IMR-90 (cell line): ENCODE data around the gene STX16. TPM values are rescaled to one million over a fixed set of nuclear protein-coding genes. Genes with fewer than 3 reads are reported as not detected.

Source experiments
- ATAC-seq: fragments of 200-7000 bp; cut with Tn5 transposase; 2 replicates; pipeline ENCODE4 v1.9.1; 2020; ENCODE audit warnings: low read depth, mild to moderate bottlenecking, moderate library complexity
- BruUV-seq: library from RNA; stranded (reverse); fragments of 400-500 nt; replicated peaks from 2 replicates; lab custom pipeline; 2021; lab: Mats Ljungman, UMichigan
- CTCF ChIA-PET: fragments of 300-600 bp; formaldehyde crosslinking; extraction: SDS; loops from one replicate; lab custom pipeline; 2021; ENCODE audit warnings: antibody characterized with exemption; lab: Yijun Ruan, JAX
- POLR2A ChIA-PET: fragments of 300-600 bp; sonication (Branson Sonifier 250); formaldehyde crosslinking; loops from one replicate; lab custom pipeline; 2022; ENCODE audit warnings: antibody characterized with exemption; ENCODE audit not compliant: unreplicated experiment; lab: Charles Lee
- DNase-seq: peaks from one replicate; pipeline ENCODE4 v3.0.0; 2013
- H2AFZ ChIP-seq: replicated peaks from 2 replicates; pipeline ENCODE3; 2013; ENCODE audit warnings: low read length, mild to moderate bottlenecking; ENCODE audit not compliant: poor library complexity
- H2AK5ac ChIP-seq: 2 replicates; pipeline ENCODE4 v1.6.1; 2013; ENCODE audit warnings: low read depth, low read length, inconsistent platforms
- H2AK9ac ChIP-seq: replicated peaks from 2 replicates; pipeline ENCODE3; 2013; ENCODE audit warnings: mild to moderate bottlenecking, low read depth, low read length, moderate library complexity; ENCODE audit not compliant: poor library complexity
- H2BK120ac ChIP-seq: 2 replicates; pipeline ENCODE4 v1.6.1; 2013; ENCODE audit warnings: low read depth, low read length, inconsistent platforms
- H2BK15ac ChIP-seq: 3 replicates; pipeline ENCODE4 v1.6.1; 2013; ENCODE audit warnings: low read depth, low read length, inconsistent platforms
- H2BK20ac ChIP-seq: 2 replicates; pipeline ENCODE4 v1.6.1; 2013; ENCODE audit warnings: low read depth, mild to moderate bottlenecking, inconsistent platforms, low read length, moderate library complexity
- H2BK5ac ChIP-seq: 2 replicates; pipeline ENCODE4 v1.6.1; 2013; ENCODE audit warnings: mild to moderate bottlenecking, low read depth, low read length, inconsistent platforms; ENCODE audit not compliant: poor library complexity, severe bottlenecking
- H3K14ac ChIP-seq: replicated peaks from 2 replicates; pipeline ENCODE4 v1.6.1; 2013; ENCODE audit warnings: low read depth, low read length, inconsistent platforms
- H3K18ac ChIP-seq: 2 replicates; pipeline ENCODE4 v1.6.1; 2013; ENCODE audit warnings: low read depth, low read length, control low read depth
- H3K23ac ChIP-seq: 2 replicates; pipeline ENCODE4 v1.6.1; 2013; ENCODE audit warnings: low read depth, low read length, inconsistent platforms
- H3K27ac ChIP-seq: 2 replicates; pipeline ENCODE4 v1.5.1; 2013; ENCODE audit warnings: mild to moderate bottlenecking, control low read depth, low read length; ENCODE audit not compliant: insufficient read depth
- H3K27me3 ChIP-seq: 2 replicates; pipeline ENCODE4 v1.6.1; 2013; ENCODE audit warnings: low read length; ENCODE audit not compliant: control insufficient read depth, insufficient read depth
- H3K36me3 ChIP-seq: 2 replicates; pipeline ENCODE4 v1.6.1; 2013; ENCODE audit warnings: low read length, mixed read lengths; ENCODE audit not compliant: control insufficient read depth, insufficient read depth
- H3K4ac ChIP-seq: 2 replicates; pipeline ENCODE4 v1.6.1; 2013; ENCODE audit warnings: low read depth, low read length, inconsistent platforms
- H3K4me1 ChIP-seq: 2 replicates; pipeline ENCODE4 v1.6.1; 2013; ENCODE audit warnings: low read length, mixed read lengths; ENCODE audit not compliant: control insufficient read depth, insufficient read depth
- H3K4me2 ChIP-seq: 2 replicates; pipeline ENCODE4 v1.6.1; 2013; ENCODE audit warnings: low read depth, mild to moderate bottlenecking, control low read depth, low read length, moderate library complexity
- H3K4me3 ChIP-seq: 2 replicates; pipeline ENCODE4 v1.5.1; 2013; ENCODE audit warnings: low read depth, mild to moderate bottlenecking, control low read depth, low read length, moderate library complexity; ENCODE audit not compliant: insufficient read depth
- H3K56ac ChIP-seq: 2 replicates; pipeline ENCODE4 v1.6.1; 2013; ENCODE audit warnings: low read length, inconsistent platforms; ENCODE audit not compliant: insufficient read depth; ENCODE audit errors: extremely low read depth
- H3K79me1 ChIP-seq, 2 experiments: 2 replicates each; pipeline ENCODE4 v1.6.1; 2013; ENCODE audit warnings: low read length in 2 of 2, inconsistent platforms in 1 of 2, low read depth in 1 of 2
- H3K9ac ChIP-seq: 2 replicates; pipeline ENCODE4 v1.6.1; 2013; ENCODE audit warnings: low read depth, low read length, control low read depth
- H3K9me1 ChIP-seq: 2 replicates; pipeline ENCODE4 v1.6.1; 2013; ENCODE audit warnings: low read length, inconsistent platforms; ENCODE audit not compliant: insufficient read depth
- H3K9me3 ChIP-seq: 2 replicates; pipeline ENCODE4 v1.6.1; 2013; ENCODE audit warnings: low read length; ENCODE audit not compliant: control insufficient read depth, insufficient read depth
- H4K20me1 ChIP-seq: 2 replicates; pipeline ENCODE4 v1.6.1; 2013; ENCODE audit warnings: low read length, inconsistent platforms; ENCODE audit not compliant: insufficient read depth
- H4K5ac ChIP-seq: 2 replicates; pipeline ENCODE4 v1.6.1; 2013; ENCODE audit warnings: mild to moderate bottlenecking, low read depth, low read length, control low read depth
- H4K8ac ChIP-seq, 2 experiments: 2 replicates each; pipeline ENCODE4 v1.6.1; 2013; ENCODE audit warnings: low read depth in 2 of 2, low read length in 2 of 2, control low read depth in 1 of 2, inconsistent platforms in 1 of 2
- H4K91ac ChIP-seq: 2 replicates; pipeline ENCODE4 v1.6.1; 2013; ENCODE audit warnings: low read depth, low read length, inconsistent platforms; ENCODE audit not compliant: insufficient read depth
- BHLHE40 ChIP-seq: fragments of 150-350 bp; IDR thresholded peaks from 2 replicates; pipeline ENCODE4 v1.6.1; 2016; ENCODE audit warnings: mild to moderate bottlenecking, low read depth, low read length
- CEBPB ChIP-seq: IDR thresholded peaks from 2 replicates; pipeline ENCODE4 v1.6.1; 2012; ENCODE audit warnings: low read depth, low read length, improper control_type of control experiment
- CHD1 ChIP-seq: IDR thresholded peaks from 2 replicates; pipeline ENCODE4 v1.6.1; 2012; ENCODE audit warnings: low read depth, low read length, improper control_type of control experiment
- CTCF ChIP-seq: conservative IDR thresholded peaks from 2 replicates; pipeline ENCODE4 v1.5.1; 2012; ENCODE audit warnings: mild to moderate bottlenecking, low read depth, low read length, improper control_type of control experiment
- FOS ChIP-seq: fragments of 150-350 bp; IDR thresholded peaks from 2 replicates; pipeline ENCODE4 v1.6.1; 2016; ENCODE audit warnings: low read depth, low read length
- MAFK ChIP-seq: IDR thresholded peaks from 2 replicates; pipeline ENCODE4 v1.6.1; 2012; ENCODE audit warnings: low read depth, low read length, improper control_type of control experiment
- MAZ ChIP-seq: IDR thresholded peaks from 2 replicates; pipeline ENCODE4 v1.6.1; 2012; ENCODE audit warnings: low read depth, mild to moderate bottlenecking, low read length, improper control_type of control experiment, moderate library complexity, borderline replicate concordance
- MXI1 ChIP-seq: IDR thresholded peaks from 2 replicates; pipeline ENCODE4 v1.6.1; 2012; ENCODE audit warnings: low read depth, mild to moderate bottlenecking, low read length, moderate library complexity, borderline replicate concordance
- NFE2L2 ChIP-seq: fragments of 150-350 bp; IDR thresholded peaks from 2 replicates; pipeline ENCODE4 v1.6.1; 2016; ENCODE audit warnings: low read depth, mild to moderate bottlenecking, low read length
- POLR2A ChIP-seq: IDR thresholded peaks from 2 replicates; pipeline ENCODE4 v1.6.1; 2012; ENCODE audit warnings: mild to moderate bottlenecking, low read depth, low read length
- RAD21 ChIP-seq: IDR thresholded peaks from 2 replicates; pipeline ENCODE4 v1.6.1; 2012; ENCODE audit warnings: low read length, improper control_type of control experiment
- RCOR1 ChIP-seq: IDR thresholded peaks from 2 replicates; pipeline ENCODE4 v1.6.1; 2012; ENCODE audit warnings: mild to moderate bottlenecking, low read length, improper control_type of control experiment; ENCODE audit not compliant: insufficient replicate concordance
- RFX5 ChIP-seq: IDR thresholded peaks from 2 replicates; pipeline ENCODE4 v1.8.0; 2012; ENCODE audit warnings: low read depth, mild to moderate bottlenecking, low read length, moderate library complexity
- SMC3 ChIP-seq: fragments of 150-350 bp; IDR thresholded peaks from 2 replicates; pipeline ENCODE4 v1.6.1; 2016; ENCODE audit warnings: low read depth, mild to moderate bottlenecking, antibody characterized with exemption, low read length, moderate library complexity
- WGBS, 2 experiments: methylation state at CpG; one replicate each; pipeline versions ENCODE4 v1.1.5 to v1.1.7; 2013; ENCODE audit warnings: missing lambda C conversion rate in 2 of 2; ENCODE audit not compliant: insufficient read length in 1 of 2; ENCODE audit errors: extremely low coverage in 2 of 2; 5-methylcytosine and 5-hydroxymethylcytosine counted together
- dilution Hi-C: fragments of 300-500 bp; cut with HindIII; formaldehyde crosslinking; loops from one replicate; pipeline ENCODE4 v1.14.3; 2018; ENCODE audit warnings: low sequenced_read_pairs; ENCODE audit not compliant: unreplicated experiment
- in situ Hi-C: fragments of 300-500 bp; cut with MboI; formaldehyde crosslinking; loops from 3 replicates; pipeline ENCODE4 v1.14.3; 2019; ENCODE audit warnings: low sequenced_read_pairs, inconsistent platforms, mixed read lengths
- intact Hi-C: fragments of 100-400 bp; cut with micrococcal nuclease; formaldehyde crosslinking; loops from 2 replicates; pipeline ENCODE4 v1.10.0; 2022
- polyA plus RNA-seq, 3 experiments: library from polyadenylated mRNA; depleted of rRNA; stranded (reverse); fragments of >200 nt; gene quantifications; 2 replicates each; pipeline ENCODE4 v1.2.3, GENCODE V29; 2012; ENCODE audit warnings: low replicate concordance in 1 of 3
- total RNA-seq: library from RNA; depleted of rRNA; stranded (reverse); fragments of >200 nt; gene quantifications from 2 replicates; pipeline ENCODE4 v1.2.3, GENCODE V29; 2012
- TF ChIP-seq, protein P1 (sequence below): fragments of 150-350 bp; IDR thresholded peaks from 2 replicates; pipeline ENCODE4 v1.6.1; 2017; ENCODE audit warnings: mild to moderate bottlenecking, antibody characterized with exemption, low read length, low read depth
- TF ChIP-seq, protein P2 (sequence below): fragments of 150-350 bp; IDR thresholded peaks from 2 replicates; pipeline ENCODE4 v1.6.1; 2016; ENCODE audit warnings: low read depth, mild to moderate bottlenecking, low read length, moderate library complexity, borderline replicate concordance

Gene STX16
- total and polyA plus RNA-seq, 2 of the 4 experiments (the other 2 are of a cell fraction) = 26.9 to 58.2 TPM

DNA sequence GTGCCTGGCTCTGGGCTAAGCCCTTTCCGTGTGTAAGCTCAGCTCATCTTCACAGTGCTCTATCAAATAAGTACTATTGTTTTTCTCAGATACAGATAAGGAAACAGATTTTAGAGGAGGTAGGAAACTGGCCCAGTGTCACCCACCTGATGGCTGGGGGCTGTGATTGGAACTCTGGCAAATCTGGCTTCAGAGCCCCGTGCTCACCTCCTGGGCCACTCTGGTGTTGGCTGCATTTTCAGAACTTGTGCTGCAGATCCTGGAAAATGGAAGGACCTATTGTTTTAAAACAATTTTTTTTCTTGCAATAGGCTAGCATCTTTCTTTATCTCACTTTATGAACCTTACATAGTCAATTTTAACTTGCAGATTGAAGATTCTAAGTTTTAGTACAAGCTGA, 5.7 kb downstream of the STX16 start:
- Histone ChIP-seq H3K14ac (no peak overlapping the region), H2BK120ac (no peak overlapping the region), H4K5ac (no peak overlapping the region), H3K4me2 (peak overlapping the region; percentile 14), H3K4me3 (no peak overlapping the region), H2BK15ac (no peak overlapping the region), H4K20me1 (peaks cover 28% of the 10 kb centered on the region), H3K27ac (no peak overlapping the region), H3K18ac (no peak overlapping the region), H4K8ac (no peak overlapping the region), H3K9me1 (0 out of 2 replicates have a peak, but pooled peaks cover 5% of the 10 kb centered on the region), H3K4me1 (peaks cover 4% of the 10 kb centered on the region), H3K79me1 (peaks cover 23 to 61% of the 10 kb centered on the region in 2 experiments), H2BK20ac (no peak overlapping the region), H3K27me3 (no peaks in the 10 kb centered on the region), H2AK9ac (no peak overlapping the region), H3K23ac (no peak overlapping the region), H3K4ac (no peak overlapping the region), H4K91ac (no peak overlapping the region), H2BK5ac (no peak overlapping the region), H3K36me3 (peaks cover 9% of the 10 kb centered on the region; the same call in 1 of the 2 replicates), H3K56ac (no peak overlapping the region), H3K9ac (no peak overlapping the region), H2AFZ (no peak overlapping the region), H2AK5ac (no peak overlapping the region), H3K9me3 (no peaks in the 10 kb centered on the region)
- no TSS peak for BruUV-seq
- intact Hi-C loops (loop anchor here (10.0 kb wide), 1 partner anchor 342 kb away; no protein-coding TSS in a partner anchor), in situ Hi-C loops (loop anchor here (10.0 kb wide), 1 partner anchor 422 kb away; no protein-coding TSS in a partner anchor), dilution Hi-C loops (loop anchor here (25.0 kb wide), 1 partner anchor 420 kb away; the partner anchor contains the start of gene ANKRD60)
- CTCF ChIA-PET = interaction anchor here (1.1 to 1.3 kb wide), 2 partner anchors 10 to 18 kb away, joined by 3 read pairs; no protein-coding TSS in a partner anchor
- DNase-seq (no peak), ATAC-seq (no peak)
- no CpG with 5 or more reads among the region's 2 CpGs for WGBS, 2 experiments
- POLR2A ChIA-PET = interaction anchor here (0.6 kb wide), 1 partner anchor 82 kb away, joined by 6 read pairs; no protein-coding TSS in a partner anchor
- TF ChIP-seq, protein P1, sequence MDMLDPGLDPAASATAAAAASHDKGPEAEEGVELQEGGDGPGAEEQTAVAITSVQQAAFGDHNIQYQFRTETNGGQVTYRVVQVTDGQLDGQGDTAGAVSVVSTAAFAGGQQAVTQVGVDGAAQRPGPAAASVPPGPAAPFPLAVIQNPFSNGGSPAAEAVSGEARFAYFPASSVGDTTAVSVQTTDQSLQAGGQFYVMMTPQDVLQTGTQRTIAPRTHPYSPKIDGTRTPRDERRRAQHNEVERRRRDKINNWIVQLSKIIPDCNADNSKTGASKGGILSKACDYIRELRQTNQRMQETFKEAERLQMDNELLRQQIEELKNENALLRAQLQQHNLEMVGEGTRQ = no peak
- TF ChIP-seq BHLHE40 (no peak), SMC3 (no peak), NFE2L2 (no peak), RCOR1 (no peak), MXI1 (no peak), MAFK (no peak), CTCF (no peak), POLR2A (no peak), FOS (no peak), CHD1 (no peak), MAZ (no peak), RAD21 (no peak), CEBPB (no peak), RFX5 (no peak)
- TF ChIP-seq, protein P2, sequence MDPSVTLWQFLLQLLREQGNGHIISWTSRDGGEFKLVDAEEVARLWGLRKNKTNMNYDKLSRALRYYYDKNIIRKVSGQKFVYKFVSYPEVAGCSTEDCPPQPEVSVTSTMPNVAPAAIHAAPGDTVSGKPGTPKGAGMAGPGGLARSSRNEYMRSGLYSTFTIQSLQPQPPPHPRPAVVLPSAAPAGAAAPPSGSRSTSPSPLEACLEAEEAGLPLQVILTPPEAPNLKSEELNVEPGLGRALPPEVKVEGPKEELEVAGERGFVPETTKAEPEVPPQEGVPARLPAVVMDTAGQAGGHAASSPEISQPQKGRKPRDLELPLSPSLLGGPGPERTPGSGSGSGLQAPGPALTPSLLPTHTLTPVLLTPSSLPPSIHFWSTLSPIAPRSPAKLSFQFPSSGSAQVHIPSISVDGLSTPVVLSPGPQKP = no peak
